GM12891 (cell line): ENCODE results near the gene ASB2.

Experiments
- PAX5 ChIP-seq: IDR thresholded peaks from 2 replicates; pipeline ENCODE4 v1.6.1; 2011; ENCODE audit warnings: low read length, moderate library complexity, mild to moderate bottlenecking; ENCODE audit not compliant: insufficient read depth, severe bottlenecking
- POLR2A ChIP-seq: IDR thresholded peaks from 2 replicates; pipeline ENCODE4 v1.6.1; 2011; ENCODE audit warnings: low read depth, low read length, control low read depth
- POLR2AphosphoS5 ChIP-seq: IDR thresholded peaks from 2 replicates; pipeline ENCODE4 v1.6.1; 2011; ENCODE audit warnings: low read depth, low read length, control low read depth
- POU2F2 ChIP-seq: IDR thresholded peaks from 2 replicates; pipeline ENCODE4 v1.6.1; 2011; ENCODE audit warnings: low read depth, mild to moderate bottlenecking, control low read depth, low read length, moderate library complexity
- SPI1 ChIP-seq: IDR thresholded peaks from 2 replicates; pipeline ENCODE4 v1.6.1; 2011; ENCODE audit warnings: low read depth, low read length, control low read depth
- TAF1 ChIP-seq: IDR thresholded peaks from 2 replicates; pipeline ENCODE4 v1.6.1; 2011; ENCODE audit warnings: low read depth, low read length, control low read depth

GRCh38 chr14:93917141-93917540 lies 59.2 kb downstream of the ASB2 start:
- no peak for TF ChIP-seq TAF1
- no peak for TF ChIP-seq SPI1
- no peak for TF ChIP-seq POLR2A
- no peak for TF ChIP-seq POLR2AphosphoS5
- no peak for TF ChIP-seq PAX5
- TF ChIP-seq POU2F2: no peak
